ENCODE data around the gene TJP2. TPM values are rescaled to one million over a fixed set of nuclear protein-coding genes. Genes with fewer than 3 reads are reported as not detected.

Gene TJP2
- total and polyA plus RNA-seq, 10 of the 15 experiments (the other 5 are each of a cell fraction or from before 2014, with no cell fraction given), result 6.4 to 59.9 (median 29.7) TPM

DNA sequence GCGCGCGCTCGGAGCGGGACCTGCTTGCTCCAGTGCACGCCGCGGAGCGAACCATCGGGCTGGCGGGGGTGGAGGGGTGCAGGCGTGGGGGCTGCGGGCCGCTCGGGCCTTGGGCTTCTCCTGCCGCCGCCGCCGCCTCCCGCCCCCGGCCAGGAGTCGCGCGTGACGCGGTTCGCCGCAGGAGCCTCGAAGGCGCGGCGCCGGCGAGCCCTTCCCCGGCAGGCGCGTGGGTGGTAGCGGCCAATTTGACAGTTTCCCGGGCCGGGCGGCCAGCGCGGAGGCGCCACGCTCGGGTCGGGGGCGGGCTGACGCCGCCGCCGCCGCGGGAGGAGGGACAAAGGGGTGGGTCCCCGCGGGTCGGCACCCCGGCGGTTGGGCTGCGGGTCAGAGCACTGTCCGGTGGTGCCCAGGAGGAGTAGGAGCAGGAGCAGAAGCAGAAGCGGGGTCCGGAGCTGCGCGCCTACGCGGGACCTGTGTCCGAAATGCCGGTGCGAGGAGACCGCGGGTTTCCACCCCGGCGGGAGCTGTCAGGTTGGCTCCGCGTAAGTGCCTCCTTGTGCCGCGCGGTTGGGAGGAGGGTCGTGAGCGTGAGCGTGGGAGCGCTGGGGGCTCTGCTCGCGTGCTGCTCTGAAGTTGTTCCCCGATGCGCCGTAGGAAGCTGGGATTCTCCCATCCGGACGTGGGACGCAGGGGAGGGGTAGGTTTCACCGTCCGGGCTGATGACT, at the start of gene TJP2 (continued):
- TF ChIP-seq, protein P1, sequence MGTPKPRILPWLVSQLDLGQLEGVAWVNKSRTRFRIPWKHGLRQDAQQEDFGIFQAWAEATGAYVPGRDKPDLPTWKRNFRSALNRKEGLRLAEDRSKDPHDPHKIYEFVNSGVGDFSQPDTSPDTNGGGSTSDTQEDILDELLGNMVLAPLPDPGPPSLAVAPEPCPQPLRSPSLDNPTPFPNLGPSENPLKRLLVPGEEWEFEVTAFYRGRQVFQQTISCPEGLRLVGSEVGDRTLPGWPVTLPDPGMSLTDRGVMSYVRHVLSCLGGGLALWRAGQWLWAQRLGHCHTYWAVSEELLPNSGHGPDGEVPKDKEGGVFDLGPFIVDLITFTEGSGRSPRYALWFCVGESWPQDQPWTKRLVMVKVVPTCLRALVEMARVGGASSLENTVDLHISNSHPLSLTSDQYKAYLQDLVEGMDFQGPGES (IDR thresholded peaks at IDR 0.05), result no peak
- TF ChIP-seq, protein P2, sequence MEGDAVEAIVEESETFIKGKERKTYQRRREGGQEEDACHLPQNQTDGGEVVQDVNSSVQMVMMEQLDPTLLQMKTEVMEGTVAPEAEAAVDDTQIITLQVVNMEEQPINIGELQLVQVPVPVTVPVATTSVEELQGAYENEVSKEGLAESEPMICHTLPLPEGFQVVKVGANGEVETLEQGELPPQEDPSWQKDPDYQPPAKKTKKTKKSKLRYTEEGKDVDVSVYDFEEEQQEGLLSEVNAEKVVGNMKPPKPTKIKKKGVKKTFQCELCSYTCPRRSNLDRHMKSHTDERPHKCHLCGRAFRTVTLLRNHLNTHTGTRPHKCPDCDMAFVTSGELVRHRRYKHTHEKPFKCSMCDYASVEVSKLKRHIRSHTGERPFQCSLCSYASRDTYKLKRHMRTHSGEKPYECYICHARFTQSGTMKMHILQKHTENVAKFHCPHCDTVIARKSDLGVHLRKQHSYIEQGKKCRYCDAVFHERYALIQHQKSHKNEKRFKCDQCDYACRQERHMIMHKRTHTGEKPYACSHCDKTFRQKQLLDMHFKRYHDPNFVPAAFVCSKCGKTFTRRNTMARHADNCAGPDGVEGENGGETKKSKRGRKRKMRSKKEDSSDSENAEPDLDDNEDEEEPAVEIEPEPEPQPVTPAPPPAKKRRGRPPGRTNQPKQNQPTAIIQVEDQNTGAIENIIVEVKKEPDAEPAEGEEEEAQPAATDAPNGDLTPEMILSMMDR (IDR thresholded peaks at IDR 0.05 in 2 of 3, conservative IDR thresholded peaks at IDR 0.05 in 1 of 3; ENCODE audit: control insufficient read depth in 2 of 3, extremely low read depth in 1 of 3, insufficient read depth in 1 of 3, low read depth in 3 of 3, low read length in 3 of 3), result no peak
- TF ChIP-seq CREB1 (IDR thresholded peaks at IDR 0.05; ENCODE audit: low read depth) (0 out of 2 replicates have a peak, but pooled peaks have one; percentile 1), CHD1 (IDR thresholded peaks at IDR 0.05; ENCODE audit: low read depth, low read length) (peak; percentile 95), SREBF1 (IDR thresholded peaks at IDR 0.05; ENCODE audit: low read length) (peak; percentile 41; the same call in 1 of the 2 replicates), NR2C2 (IDR thresholded peaks at IDR 0.05; ENCODE audit: borderline replicate concordance, control insufficient read depth, insufficient read length, low read depth) (no peak), NRF1 (conservative IDR thresholded peaks at IDR 0.05; ENCODE audit: low read depth, low read length) (no peak), POLR2AphosphoS5 (IDR thresholded peaks at IDR 0.05; ENCODE audit: low read length) (peak; percentile 76; the same call in 1 of the 2 replicates), KLF5 (IDR thresholded peaks at IDR 0.05; ENCODE audit: partially characterized antibody) (peak; percentile 96), NR2C1 (IDR thresholded peaks at IDR 0.05) (peak; percentile 38; the same call in 1 of the 2 replicates), ZNF24 (IDR thresholded peaks at IDR 0.05) (0 out of 2 replicates have a peak, but pooled peaks have one; percentile 38), SMC3 (IDR thresholded peaks at IDR 0.05; ENCODE audit: borderline replicate concordance, low read length) (no peak), SP1 (IDR thresholded peaks at IDR 0.05; ENCODE audit: low read depth, low read length) (no peak), BHLHE40 (IDR thresholded peaks at IDR 0.05; ENCODE audit: borderline replicate concordance in 1 of 2, low read depth in 2 of 2, low read length in 1 of 2) (peak; percentile 84 to 97), IRF4 (IDR thresholded peaks at IDR 0.05; ENCODE audit: low read depth, low read length) (no peak), IKZF2 (IDR thresholded peaks at IDR 0.05) (peak; percentile 32 to 52; a peak in 3 of 4 replicates)
- TF ChIP-seq, protein P3, sequence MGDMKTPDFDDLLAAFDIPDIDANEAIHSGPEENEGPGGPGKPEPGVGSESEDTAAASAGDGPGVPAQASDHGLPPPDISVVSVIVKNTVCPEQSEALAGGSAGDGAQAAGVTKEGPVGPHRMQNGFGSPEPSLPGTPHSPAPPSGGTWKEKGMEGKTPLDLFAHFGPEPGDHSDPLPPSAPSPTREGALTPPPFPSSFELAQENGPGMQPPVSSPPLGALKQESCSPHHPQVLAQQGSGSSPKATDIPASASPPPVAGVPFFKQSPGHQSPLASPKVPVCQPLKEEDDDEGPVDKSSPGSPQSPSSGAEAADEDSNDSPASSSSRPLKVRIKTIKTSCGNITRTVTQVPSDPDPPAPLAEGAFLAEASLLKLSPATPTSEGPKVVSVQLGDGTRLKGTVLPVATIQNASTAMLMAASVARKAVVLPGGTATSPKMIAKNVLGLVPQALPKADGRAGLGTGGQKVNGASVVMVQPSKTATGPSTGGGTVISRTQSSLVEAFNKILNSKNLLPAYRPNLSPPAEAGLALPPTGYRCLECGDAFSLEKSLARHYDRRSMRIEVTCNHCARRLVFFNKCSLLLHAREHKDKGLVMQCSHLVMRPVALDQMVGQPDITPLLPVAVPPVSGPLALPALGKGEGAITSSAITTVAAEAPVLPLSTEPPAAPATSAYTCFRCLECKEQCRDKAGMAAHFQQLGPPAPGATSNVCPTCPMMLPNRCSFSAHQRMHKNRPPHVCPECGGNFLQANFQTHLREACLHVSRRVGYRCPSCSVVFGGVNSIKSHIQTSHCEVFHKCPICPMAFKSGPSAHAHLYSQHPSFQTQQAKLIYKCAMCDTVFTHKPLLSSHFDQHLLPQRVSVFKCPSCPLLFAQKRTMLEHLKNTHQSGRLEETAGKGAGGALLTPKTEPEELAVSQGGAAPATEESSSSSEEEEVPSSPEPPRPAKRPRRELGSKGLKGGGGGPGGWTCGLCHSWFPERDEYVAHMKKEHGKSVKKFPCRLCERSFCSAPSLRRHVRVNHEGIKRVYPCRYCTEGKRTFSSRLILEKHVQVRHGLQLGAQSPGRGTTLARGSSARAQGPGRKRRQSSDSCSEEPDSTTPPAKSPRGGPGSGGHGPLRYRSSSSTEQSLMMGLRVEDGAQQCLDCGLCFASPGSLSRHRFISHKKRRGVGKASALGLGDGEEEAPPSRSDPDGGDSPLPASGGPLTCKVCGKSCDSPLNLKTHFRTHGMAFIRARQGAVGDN (IDR thresholded peaks at IDR 0.05), result peak; percentile 76
- TF ChIP-seq, protein P4, sequence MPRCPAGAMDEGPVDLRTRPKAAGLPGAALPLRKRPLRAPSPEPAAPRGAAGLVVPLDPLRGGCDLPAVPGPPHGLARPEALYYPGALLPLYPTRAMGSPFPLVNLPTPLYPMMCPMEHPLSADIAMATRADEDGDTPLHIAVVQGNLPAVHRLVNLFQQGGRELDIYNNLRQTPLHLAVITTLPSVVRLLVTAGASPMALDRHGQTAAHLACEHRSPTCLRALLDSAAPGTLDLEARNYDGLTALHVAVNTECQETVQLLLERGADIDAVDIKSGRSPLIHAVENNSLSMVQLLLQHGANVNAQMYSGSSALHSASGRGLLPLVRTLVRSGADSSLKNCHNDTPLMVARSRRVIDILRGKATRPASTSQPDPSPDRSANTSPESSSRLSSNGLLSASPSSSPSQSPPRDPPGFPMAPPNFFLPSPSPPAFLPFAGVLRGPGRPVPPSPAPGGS (IDR thresholded peaks at IDR 0.05; ENCODE audit: borderline replicate concordance, insufficient read depth, low read depth, low read length, poor library complexity, severe bottlenecking), result peak; percentile 28
- TF ChIP-seq, protein P5, sequence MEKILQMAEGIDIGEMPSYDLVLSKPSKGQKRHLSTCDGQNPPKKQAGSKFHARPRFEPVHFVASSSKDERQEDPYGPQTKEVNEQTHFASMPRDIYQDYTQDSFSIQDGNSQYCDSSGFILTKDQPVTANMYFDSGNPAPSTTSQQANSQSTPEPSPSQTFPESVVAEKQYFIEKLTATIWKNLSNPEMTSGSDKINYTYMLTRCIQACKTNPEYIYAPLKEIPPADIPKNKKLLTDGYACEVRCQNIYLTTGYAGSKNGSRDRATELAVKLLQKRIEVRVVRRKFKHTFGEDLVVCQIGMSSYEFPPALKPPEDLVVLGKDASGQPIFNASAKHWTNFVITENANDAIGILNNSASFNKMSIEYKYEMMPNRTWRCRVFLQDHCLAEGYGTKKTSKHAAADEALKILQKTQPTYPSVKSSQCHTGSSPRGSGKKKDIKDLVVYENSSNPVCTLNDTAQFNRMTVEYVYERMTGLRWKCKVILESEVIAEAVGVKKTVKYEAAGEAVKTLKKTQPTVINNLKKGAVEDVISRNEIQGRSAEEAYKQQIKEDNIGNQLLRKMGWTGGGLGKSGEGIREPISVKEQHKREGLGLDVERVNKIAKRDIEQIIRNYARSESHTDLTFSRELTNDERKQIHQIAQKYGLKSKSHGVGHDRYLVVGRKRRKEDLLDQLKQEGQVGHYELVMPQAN (conservative IDR thresholded peaks at IDR 0.05), result peak; percentile 72

All from GM12878 (cell line).